ENCODE measurements around the gene ING4. TPM values are rescaled to one million over a fixed set of nuclear protein-coding genes. Genes with fewer than 3 reads are reported as not detected.

ING4 gene
- total and polyA plus RNA-seq, 2 of the 4 experiments (the other 2 are of a cell fraction), result 22.0 to 47.5 TPM

DNA sequence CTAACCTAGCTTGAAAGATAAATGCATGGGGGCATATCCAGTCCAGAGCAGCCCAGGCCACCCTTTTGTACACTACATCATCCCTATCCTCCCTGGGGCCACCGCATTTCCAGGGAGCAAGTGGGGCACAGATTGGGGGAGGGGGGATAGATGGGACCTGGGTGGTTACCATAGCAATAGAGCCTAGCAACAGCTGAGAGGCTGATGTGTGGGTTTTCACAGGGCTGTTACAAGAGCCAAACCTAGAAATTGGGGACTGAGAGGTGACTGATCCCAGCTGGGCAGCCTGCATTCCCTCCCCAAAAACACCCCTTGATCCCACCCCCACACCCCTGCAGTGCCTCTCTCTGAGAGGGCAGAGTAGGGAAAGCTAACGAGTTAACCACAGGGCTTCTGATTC is 30.0 kb upstream of the ING4 start:
- ChIA-PET CTCF (no interaction called here), POLR2A (ENCODE audit: unreplicated experiment) (no interaction called here)
- WGBS, 2 experiments (ENCODE audit: extremely low coverage in 2 of 2, insufficient read length in 1 of 2), result no CpG with 5 or more reads among the region's 2 CpGs
- TF ChIP-seq SMC3 (IDR thresholded peaks at IDR 0.05; ENCODE audit: low read depth, low read length), result no peak
- TF ChIP-seq NFE2L2 (IDR thresholded peaks at IDR 0.05; ENCODE audit: low read depth, low read length), result no peak
- no peak for TF ChIP-seq MAZ (IDR thresholded peaks at IDR 0.05; ENCODE audit: borderline replicate concordance, low read depth, low read length)
- no peak for TF ChIP-seq RAD21 (IDR thresholded peaks at IDR 0.05; ENCODE audit: low read length)
- TF ChIP-seq RFX5 (IDR thresholded peaks at IDR 0.05; ENCODE audit: low read depth, low read length), result no peak
- no peak for TF ChIP-seq CTCF (conservative IDR thresholded peaks at IDR 0.05; ENCODE audit: low read depth, low read length)
- TF ChIP-seq MAFK (IDR thresholded peaks at IDR 0.05; ENCODE audit: low read depth, low read length), result no peak
- TF ChIP-seq ELK1 (IDR thresholded peaks at IDR 0.05; ENCODE audit: borderline replicate concordance, low read depth, low read length), result no peak
- TF ChIP-seq CEBPB (IDR thresholded peaks at IDR 0.05; ENCODE audit: low read depth, low read length), result no peak
- TF ChIP-seq MXI1 (IDR thresholded peaks at IDR 0.05; ENCODE audit: borderline replicate concordance, low read depth, low read length), result no peak
- no peak for TF ChIP-seq BHLHE40 (IDR thresholded peaks at IDR 0.05; ENCODE audit: low read depth, low read length)
- no peak for TF ChIP-seq USF2 (IDR thresholded peaks at IDR 0.05; ENCODE audit: low read depth, low read length)
- TF ChIP-seq CHD1 (IDR thresholded peaks at IDR 0.05; ENCODE audit: low read depth, low read length), result no peak
- no peak for TF ChIP-seq FOS (IDR thresholded peaks at IDR 0.05; ENCODE audit: low read depth, low read length)
- no TSS peak for BruUV-seq (replicated peaks)
- Histone ChIP-seq H4K91ac (ENCODE audit: insufficient read depth, low read depth, low read length) (no peak overlapping the region), H3K18ac (ENCODE audit: low read depth, low read length) (no peak overlapping the region), H3K4ac (ENCODE audit: low read depth, low read length) (no peak overlapping the region), H3K27me3 (ENCODE audit: control insufficient read depth, insufficient read depth, low read length) (no peaks in the 10 kb centered on the region), H3K36me3 (ENCODE audit: control insufficient read depth, insufficient read depth, low read length) (peaks cover 8% of the 10 kb centered on the region), H3K23ac (ENCODE audit: low read depth, low read length) (no peak overlapping the region), H2AFZ (replicated peaks; ENCODE audit: low read length, poor library complexity) (no peak overlapping the region), H3K14ac (replicated peaks; ENCODE audit: low read depth, low read length) (no peak overlapping the region), H3K79me1 (ENCODE audit: low read depth in 1 of 2, low read length in 2 of 2) (peaks cover 8 to 28% of the 10 kb centered on the region in 2 experiments; a peak in 3 of 4 replicates), H2BK15ac (ENCODE audit: low read depth, low read length) (no peak overlapping the region), H3K9me1 (ENCODE audit: insufficient read depth, low read length) (no peaks in the 10 kb centered on the region), H2BK120ac (ENCODE audit: low read depth, low read length) (no peak overlapping the region), H3K4me2 (ENCODE audit: low read depth, low read length) (no peak overlapping the region), H4K5ac (ENCODE audit: low read depth, low read length) (no peak overlapping the region), H4K20me1 (ENCODE audit: insufficient read depth, low read length) (no peaks in the 10 kb centered on the region), H2AK5ac (ENCODE audit: low read depth, low read length) (no peak overlapping the region), H2AK9ac (replicated peaks; ENCODE audit: low read depth, low read length, poor library complexity) (no peak overlapping the region), H4K8ac (ENCODE audit: low read depth in 2 of 2, low read length in 2 of 2) (no peak overlapping the region), H3K4me1 (ENCODE audit: control insufficient read depth, insufficient read depth, low read length) (peaks cover 2% of the 10 kb centered on the region; the same call in 1 of the 2 replicates), H3K9me3 (ENCODE audit: control insufficient read depth, insufficient read depth, low read length) (no peaks in the 10 kb centered on the region), H3K9ac (ENCODE audit: low read depth, low read length) (no peak overlapping the region), H3K4me3 (ENCODE audit: insufficient read depth, low read depth, low read length) (no peak overlapping the region), H2BK20ac (ENCODE audit: low read depth, low read length) (no peak overlapping the region), H3K56ac (ENCODE audit: extremely low read depth, insufficient read depth, low read length) (no peak overlapping the region), H3K27ac (ENCODE audit: insufficient read depth, low read length) (no peak overlapping the region), H2BK5ac (ENCODE audit: low read depth, low read length, poor library complexity, severe bottlenecking) (no peak overlapping the region)
- in situ Hi-C loops (cut with MboI; ENCODE audit: low sequenced_read_pairs), result no loop called here
- DNase-seq (no peak), ATAC-seq (ENCODE audit: low read depth) (no peak)
- dilution Hi-C loops (cut with HindIII; ENCODE audit: low sequenced_read_pairs, unreplicated experiment), result no loop called here
- intact Hi-C loops (cut with micrococcal nuclease), result no loop called here
